ENCODE measurements around the gene PRR35. TPM values are rescaled to one million over a fixed set of nuclear protein-coding genes. Genes with fewer than 3 reads are reported as not detected.

Gene PRR35
- total RNA-seq, 2 experiments from 2014 or later: not detected

DNA sequence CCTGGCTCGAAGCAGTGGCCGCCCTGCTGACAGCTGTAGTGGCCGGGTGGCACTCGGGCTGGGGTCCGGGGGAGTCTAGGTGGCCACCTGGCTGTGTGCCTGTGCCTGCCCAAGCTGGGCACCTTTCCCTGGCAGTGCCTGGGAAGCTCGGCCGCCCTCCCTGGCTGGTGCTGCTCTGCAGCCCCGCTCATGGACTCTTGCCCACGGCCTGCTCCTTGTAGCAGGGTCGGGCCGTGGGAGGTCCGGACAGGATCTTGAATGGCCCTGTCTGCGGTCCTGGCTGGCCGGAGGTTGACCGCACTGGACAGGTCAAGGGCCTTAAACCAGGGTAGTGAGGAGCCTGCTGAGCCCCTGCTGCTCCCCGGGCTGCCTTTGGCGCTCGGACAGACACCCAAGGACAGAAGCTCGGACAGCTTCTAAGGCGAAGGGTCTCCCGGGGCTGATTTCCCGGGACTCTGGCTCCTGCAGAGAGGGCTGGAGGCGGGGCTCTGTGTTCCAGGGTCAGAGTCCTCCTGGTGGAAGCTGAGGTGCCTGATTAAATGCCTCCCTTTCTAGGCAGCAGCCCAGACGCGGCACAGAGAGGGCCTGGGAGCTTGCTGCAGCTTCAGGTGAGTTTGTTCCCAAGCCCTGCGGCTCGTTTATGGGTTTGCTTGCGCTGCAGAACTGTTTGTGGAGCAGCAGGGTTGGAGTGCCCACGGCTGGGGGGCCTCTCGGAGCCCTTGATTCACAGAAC is 26.6 kb upstream of the PRR35 start:
- no peak overlapping the region for H3K4me3 Mint-ChIP-seq
- ATAC-seq: no peak
- peaks cover 13% of the 10 kb centered on the region for H3K4me1 Mint-ChIP-seq (ENCODE audit: low read depth)
- no peak overlapping the region for H3K27ac Mint-ChIP-seq
- H3K27me3 Mint-ChIP-seq: no peaks in the 10 kb centered on the region
- H3K36me3 Mint-ChIP-seq (ENCODE audit: low read depth): peaks cover 9% of the 10 kb centered on the region
- POLR2A ChIA-PET: no interaction called here
- DNase-seq: no peak
- intact Hi-C loops (cut with micrococcal nuclease): no loop called here
- CTCF ChIA-PET: no interaction called here
- H3K9me3 Mint-ChIP-seq: no peaks in the 10 kb centered on the region
- TF ChIP-seq, protein P1, sequence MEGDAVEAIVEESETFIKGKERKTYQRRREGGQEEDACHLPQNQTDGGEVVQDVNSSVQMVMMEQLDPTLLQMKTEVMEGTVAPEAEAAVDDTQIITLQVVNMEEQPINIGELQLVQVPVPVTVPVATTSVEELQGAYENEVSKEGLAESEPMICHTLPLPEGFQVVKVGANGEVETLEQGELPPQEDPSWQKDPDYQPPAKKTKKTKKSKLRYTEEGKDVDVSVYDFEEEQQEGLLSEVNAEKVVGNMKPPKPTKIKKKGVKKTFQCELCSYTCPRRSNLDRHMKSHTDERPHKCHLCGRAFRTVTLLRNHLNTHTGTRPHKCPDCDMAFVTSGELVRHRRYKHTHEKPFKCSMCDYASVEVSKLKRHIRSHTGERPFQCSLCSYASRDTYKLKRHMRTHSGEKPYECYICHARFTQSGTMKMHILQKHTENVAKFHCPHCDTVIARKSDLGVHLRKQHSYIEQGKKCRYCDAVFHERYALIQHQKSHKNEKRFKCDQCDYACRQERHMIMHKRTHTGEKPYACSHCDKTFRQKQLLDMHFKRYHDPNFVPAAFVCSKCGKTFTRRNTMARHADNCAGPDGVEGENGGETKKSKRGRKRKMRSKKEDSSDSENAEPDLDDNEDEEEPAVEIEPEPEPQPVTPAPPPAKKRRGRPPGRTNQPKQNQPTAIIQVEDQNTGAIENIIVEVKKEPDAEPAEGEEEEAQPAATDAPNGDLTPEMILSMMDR (IDR thresholded peaks at IDR 0.05): no peak

DNA sequence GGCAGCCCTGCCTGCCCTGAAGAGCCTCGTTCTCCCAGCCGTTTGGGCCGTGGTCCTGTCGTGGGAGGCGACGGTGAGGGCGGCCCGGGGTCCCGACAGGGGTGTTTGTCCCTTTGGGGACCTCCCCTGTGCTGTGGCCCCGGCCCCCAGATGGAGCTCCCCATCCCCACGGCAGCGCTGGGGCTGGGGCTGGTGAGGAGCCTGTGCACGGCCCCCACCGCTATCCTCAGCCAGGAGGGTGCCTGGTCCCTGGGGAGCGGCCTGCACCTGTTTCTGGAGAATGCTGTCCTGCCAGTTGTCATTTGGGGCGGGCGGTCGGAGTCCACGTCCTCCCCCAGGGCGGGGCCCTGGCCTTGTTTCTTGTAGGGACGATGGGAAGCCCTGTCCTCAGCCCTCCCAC is 26.1 kb upstream of the PRR35 start:
- no peak for DNase-seq
- POLR2A ChIA-PET: no interaction called here
- CTCF ChIA-PET: no interaction called here
- Mint-ChIP-seq H3K27me3 (no peaks in the 10 kb centered on the region), H3K27ac (no peak overlapping the region), H3K9me3 (no peaks in the 10 kb centered on the region), H3K36me3 (ENCODE audit: low read depth) (peaks cover 10% of the 10 kb centered on the region), H3K4me3 (no peak overlapping the region), H3K4me1 (ENCODE audit: low read depth) (peaks cover 11% of the 10 kb centered on the region)
- intact Hi-C loops (cut with micrococcal nuclease): no loop called here
- ATAC-seq: no peak
- TF ChIP-seq, protein P1 (IDR thresholded peaks at IDR 0.05): no peak

DNA sequence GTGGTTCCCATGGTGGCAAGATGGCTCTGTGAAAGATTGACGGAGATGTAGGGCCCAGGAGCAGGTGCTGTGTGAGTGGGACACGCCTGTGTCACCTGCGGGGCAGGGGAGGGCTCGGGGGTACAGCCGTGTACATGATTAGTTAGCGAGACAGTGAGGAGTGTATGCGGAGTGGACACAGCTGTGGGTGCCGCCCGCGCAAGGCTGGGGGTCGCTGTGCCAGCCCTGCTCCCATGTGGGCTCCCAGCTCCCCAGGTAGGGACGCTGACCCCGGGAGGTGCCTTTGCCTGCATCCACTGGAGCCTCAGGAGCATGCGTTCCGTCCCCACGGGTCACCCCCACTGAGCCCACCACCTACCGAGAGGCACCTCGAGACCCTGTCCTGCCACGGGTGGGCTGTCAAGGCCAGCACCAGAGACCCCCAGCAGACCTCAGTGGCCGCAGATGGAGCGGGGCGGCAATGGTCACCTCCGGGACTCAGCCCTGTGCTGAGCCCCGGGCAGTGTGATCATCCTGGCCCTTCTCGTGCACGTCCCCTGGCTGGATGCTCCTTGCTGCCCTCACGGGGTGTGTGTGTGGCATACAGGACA is 25.2 kb upstream of the PRR35 start:
- H3K4me1 Mint-ChIP-seq (ENCODE audit: low read depth): peaks cover 4% of the 10 kb centered on the region

DNA sequence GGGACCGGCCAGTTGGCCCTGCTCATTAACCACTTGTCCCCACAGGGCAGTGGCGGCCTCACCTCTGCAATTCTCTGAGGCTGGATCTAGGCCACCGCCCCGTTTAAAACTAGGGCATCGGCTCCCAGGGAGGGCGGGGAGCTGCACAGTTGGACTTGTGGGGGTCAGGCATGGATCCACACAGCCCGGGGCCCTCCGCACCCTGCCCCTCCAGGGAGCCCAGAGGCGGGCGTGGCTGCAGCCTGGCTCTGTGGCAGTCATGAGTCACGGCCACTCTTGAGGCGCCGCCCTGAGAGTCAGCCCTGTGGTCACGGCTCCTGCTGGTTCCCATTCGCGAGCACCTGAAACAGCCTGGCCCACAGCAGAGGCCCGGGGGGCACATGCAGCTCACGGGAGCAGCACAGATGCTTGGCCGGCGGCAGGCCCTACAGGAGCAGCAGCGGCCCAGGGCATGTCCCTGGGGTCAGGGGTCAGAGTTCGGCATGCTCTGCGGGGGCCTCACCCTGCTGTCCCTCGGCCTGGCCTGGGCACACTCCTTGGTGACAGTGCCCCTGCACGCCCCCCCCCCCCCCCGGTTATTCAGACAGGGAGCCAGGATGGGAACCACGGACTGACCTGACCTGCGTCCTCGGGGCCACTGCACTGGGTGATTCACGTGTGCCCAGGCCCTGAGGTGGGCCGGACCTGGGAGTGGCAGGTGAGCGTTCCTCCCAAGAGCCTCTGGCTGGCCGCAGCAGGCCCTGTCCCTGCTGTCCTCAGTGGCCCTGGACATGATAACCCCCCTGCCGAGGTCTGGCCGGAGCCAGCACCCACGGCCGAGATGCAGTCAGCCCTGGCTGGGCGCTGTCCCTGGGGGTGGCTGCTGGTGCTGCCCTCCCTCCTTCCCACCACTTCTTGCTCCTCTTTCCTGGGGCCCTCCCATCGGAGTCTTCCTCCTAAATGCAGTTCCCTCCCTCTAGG is 24.5 kb upstream of the PRR35 start:
- TF ChIP-seq, protein P1 (IDR thresholded peaks at IDR 0.05): no peak
- H3K36me3 Mint-ChIP-seq (ENCODE audit: low read depth): peaks cover 3% of the 10 kb centered on the region
- no peaks in the 10 kb centered on the region for H3K9me3 Mint-ChIP-seq
- ATAC-seq (no peak), DNase-seq (peak; percentile 27)
- CTCF ChIA-PET: no interaction called here
- H3K4me3 Mint-ChIP-seq: no peak overlapping the region
- intact Hi-C loops (cut with micrococcal nuclease): no loop called here
- POLR2A ChIA-PET: no interaction called here
- no peak overlapping the region for H3K27ac Mint-ChIP-seq
- no peaks in the 10 kb centered on the region for H3K27me3 Mint-ChIP-seq
- no peaks in the 10 kb centered on the region for H3K4me1 Mint-ChIP-seq (ENCODE audit: low read depth)

More for the DNA sequence above, 25.2 kb upstream of the PRR35 start:
- H3K27me3 Mint-ChIP-seq: no peaks in the 10 kb centered on the region
- peaks cover 6% of the 10 kb centered on the region for H3K36me3 Mint-ChIP-seq (ENCODE audit: low read depth)
- ATAC-seq (no peak), DNase-seq (no peak)
- POLR2A ChIA-PET: no interaction called here
- CTCF ChIA-PET: no interaction called here
- H3K27ac Mint-ChIP-seq: no peak overlapping the region
- no peak overlapping the region for H3K4me3 Mint-ChIP-seq
- intact Hi-C loops (cut with micrococcal nuclease): no loop called here
- TF ChIP-seq, protein P1 (IDR thresholded peaks at IDR 0.05): no peak
- no peaks in the 10 kb centered on the region for H3K9me3 Mint-ChIP-seq

Measured in activated CD8-positive, alpha-beta T cell treated with anti-CD3 and anti-CD28 coated beads for 36 hours (primary cell).